Measurements from ENCODE around the gene PKN1.
"Not testable (repeated sequence)": the region's sequence is repeated elsewhere in the genome, so short reads cannot be mapped to it uniquely, and the experiment has no call there.

Gene PKN1

GRCh38 chr19:14502334-14503092 lies 69.4 kb downstream of the PKN1 start:
- no peak for TF ChIP-seq CTCF (IDR thresholded peaks at IDR 0.05; ENCODE audit: low read length, missing control alignments)
- no peak overlapping the region for H3K4me3 ChIP-seq (replicated peaks; ENCODE audit: low read depth, low read length)
- peak; percentile 43 for DNase-seq (ENCODE audit: low read depth)

- TF ChIP-seq CTCF (IDR thresholded peaks at IDR 0.05; ENCODE audit: low read length, missing control alignments): no peak
- no peak overlapping the region for H3K4me3 ChIP-seq (replicated peaks; ENCODE audit: low read depth, low read length)
- no peak for DNase-seq (ENCODE audit: low read depth)
Observed at GRCh38 chr19:14503285-14503684, 70.2 kb downstream of the PKN1 start.

- not testable (repeated sequence) for H3K4me3 ChIP-seq (replicated peaks; ENCODE audit: low read depth, low read length); DNase-seq (ENCODE audit: low read depth)
Observed at GRCh38 chr19:14504575-14504974, 71.5 kb downstream of the PKN1 start.

GRCh38 chr19:14505488-14506239 lies 72.6 kb downstream of the PKN1 start:
- H3K4me3 ChIP-seq (replicated peaks; ENCODE audit: low read depth, low read length): no peak overlapping the region
- peak; percentile 56 for DNase-seq (ENCODE audit: low read depth)
- peak; percentile 65 for TF ChIP-seq CTCF (IDR thresholded peaks at IDR 0.05; ENCODE audit: low read length, missing control alignments)

- TF ChIP-seq CTCF (IDR thresholded peaks at IDR 0.05; ENCODE audit: low read length, missing control alignments): no peak
- H3K4me3 ChIP-seq (replicated peaks; ENCODE audit: low read depth, low read length): no peak overlapping the region
- DNase-seq (ENCODE audit: low read depth): peak; percentile 51
Observed at GRCh38 chr19:14507704-14508542, 74.8 kb downstream of the PKN1 start.

GRCh38 chr19:14510311-14511228 lies 77.5 kb downstream of the PKN1 start:
- peak overlapping the region; percentile 29 for H3K4me3 ChIP-seq (replicated peaks; ENCODE audit: low read depth, low read length)
- DNase-seq (ENCODE audit: low read depth): peak; percentile 83
- no peak for TF ChIP-seq CTCF (IDR thresholded peaks at IDR 0.05; ENCODE audit: low read length, missing control alignments)
